AG20443 (cell line): ENCODE results near the gene GLMP.

Experiments
- DNase-seq: peaks from one replicate; pipeline ENCODE4 v3.0.0; 2012; ENCODE audit warnings: low spot score, mixed read lengths

The GLMP gene

GRCh38 chr1:156247460-156248322 is 47.8 kb downstream of the GLMP start, which contains the start of gene PAQR6:
Gene PAQR6 (minus strand): TSS chr1:156248056. CDS start chr1:156246731, 1,325 bp downstream.
- DNase-seq = peak; percentile 20

GRCh38 chr1:156246781-156247459 is 48.6 kb downstream of the GLMP start:
- peak; percentile 62 for DNase-seq

DNA sequence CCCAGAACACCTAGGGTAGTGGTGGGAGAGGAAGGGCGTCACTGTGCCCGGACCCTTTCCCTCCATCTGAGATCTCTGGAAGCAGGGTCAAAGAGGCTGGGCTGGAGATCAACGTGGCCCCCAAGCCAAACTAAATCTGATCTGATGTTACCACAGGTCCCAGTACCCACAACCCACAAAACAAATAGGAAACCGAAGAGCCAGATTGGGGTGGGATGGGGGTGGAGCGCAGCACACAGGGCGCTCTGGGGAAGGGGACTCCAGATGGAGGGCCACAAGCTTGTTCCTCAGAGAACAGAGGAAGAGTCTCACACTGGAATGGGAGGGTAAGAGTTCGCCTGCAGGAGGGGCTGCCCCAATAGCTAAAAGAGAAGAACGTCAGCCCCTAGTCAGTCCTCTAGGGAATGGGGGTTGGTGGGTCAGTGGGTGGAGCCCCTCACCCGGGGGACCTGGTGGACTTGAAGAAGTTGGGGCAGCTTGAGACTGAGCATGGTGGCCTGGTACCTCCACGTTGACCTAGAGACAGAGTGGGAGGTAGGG is 49.2 kb downstream of the GLMP start:
- DNase-seq = no peak

DNA sequence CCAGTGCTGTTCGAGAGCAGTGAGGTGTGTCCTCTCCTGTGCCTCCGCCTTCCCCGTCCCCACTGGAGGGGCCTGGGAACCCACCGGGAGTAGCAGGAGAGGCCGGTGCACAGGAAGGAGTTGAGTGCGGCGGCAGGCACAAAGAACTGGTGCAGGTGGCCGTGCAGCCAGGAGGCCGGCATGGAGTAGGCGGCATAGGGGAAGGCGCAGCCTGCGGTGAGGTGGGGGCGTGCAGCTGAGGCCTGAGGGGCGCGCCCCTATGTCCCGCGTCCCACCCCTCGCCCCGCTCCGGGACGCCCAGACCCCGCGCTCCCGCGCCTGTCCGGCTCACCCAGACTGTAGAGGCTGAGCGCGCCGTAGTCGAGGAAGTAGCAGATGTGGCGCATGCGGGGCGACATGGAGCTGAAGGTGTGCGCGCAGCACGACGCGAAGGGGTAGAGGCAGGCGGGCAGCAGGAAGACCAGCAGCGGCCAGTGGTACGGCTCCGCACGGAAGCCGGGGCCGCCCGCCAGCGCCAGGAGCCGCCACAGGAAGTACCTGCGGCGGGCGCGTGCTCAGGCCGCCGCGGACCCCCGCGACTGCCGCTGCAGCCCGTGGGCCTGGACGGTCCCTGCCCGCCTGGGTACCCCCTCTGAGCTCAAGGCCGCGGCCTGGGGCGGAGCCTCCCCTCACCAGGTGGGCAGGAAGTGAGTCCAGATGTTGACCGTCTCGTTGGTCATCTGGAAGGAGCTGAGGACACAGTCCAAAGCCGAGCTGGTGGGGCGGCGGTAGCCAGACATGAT is 49.8 kb downstream of the GLMP start:
- DNase-seq = peak; percentile 50

GRCh38 chr1:156244712-156245111 is 50.8 kb downstream of the GLMP start:
- no peak for DNase-seq

DNA sequence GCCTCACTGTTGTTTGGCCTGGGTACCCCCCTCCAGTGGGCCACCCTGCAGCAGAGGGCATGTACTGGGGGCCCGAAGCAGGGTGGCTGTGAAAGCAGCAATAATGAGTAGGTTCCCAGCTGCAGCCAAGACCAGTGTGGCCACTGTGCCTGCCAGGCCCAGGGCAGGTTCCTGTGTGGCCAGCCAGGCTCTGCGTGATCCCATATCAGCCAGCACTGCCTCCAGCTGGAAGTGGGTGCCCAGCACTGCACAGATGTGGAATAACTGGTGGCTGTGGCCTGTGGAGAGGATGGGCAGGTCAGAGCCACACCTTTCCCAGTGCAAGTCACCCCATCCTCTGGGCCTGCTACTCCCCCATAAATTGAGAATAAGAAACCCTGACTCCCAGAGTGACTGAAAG is 51.4 kb downstream of the GLMP start:
- no peak for DNase-seq

- no peak for DNase-seq
Observed at GRCh38 chr1:156242738-156243137, 52.7 kb downstream of the GLMP start.
